ENCODE results near the gene IFNA6.
"Not testable (repeated sequence)": the region's sequence is repeated elsewhere in the genome, so short reads cannot be mapped to it uniquely, and the experiment has no call there.

IFNA6 gene

DNA sequence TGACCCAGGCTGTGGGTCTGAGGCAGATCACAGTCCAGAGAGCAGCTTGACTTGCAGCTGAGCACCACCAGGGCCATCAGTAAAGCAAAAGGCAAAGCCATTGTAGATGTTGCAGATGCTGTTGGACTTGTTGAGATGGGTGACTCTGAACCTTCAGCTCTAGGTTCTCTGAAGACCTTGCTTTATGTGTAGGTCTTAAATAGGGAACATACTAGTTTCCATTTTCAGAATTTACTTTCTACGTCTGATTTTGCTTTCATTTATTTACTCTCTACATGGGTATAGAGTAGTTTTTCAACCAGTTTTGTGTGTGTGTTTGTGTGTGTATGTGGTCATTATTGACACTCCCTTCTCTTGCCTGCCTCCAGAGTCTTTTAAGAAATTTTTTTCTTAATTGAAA is at the start of gene IFNA6:
TSS of gene IFNA6 (minus strand) at position 101 of the 400 bp plus-strand sequence. CDS start at position 101, 0 bp downstream.
- no peak for DNase-seq (ENCODE audit: low read depth in 2 of 2)

DNA sequence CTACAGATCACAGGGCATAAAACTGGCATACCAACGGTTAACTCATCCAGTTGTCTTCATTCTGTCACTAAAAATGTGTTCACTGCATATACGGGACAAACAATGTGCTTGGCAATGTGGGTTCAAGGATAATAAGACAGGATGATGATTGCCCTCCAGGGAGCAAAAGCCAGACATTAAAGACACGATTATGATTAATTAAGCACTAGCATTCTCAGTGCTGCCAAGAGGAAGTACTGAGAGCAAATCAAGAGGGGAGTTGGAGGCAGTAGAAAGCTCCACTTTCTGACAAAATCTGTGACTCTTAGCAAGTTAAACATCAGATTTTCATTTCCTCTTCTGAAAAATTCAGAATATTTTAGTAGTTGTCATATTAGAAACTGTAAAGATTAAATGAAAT is 49.3 kb upstream of the IFNA6 start:
- DNase-seq (ENCODE audit: low read depth in 2 of 2), result no peak

DNA sequence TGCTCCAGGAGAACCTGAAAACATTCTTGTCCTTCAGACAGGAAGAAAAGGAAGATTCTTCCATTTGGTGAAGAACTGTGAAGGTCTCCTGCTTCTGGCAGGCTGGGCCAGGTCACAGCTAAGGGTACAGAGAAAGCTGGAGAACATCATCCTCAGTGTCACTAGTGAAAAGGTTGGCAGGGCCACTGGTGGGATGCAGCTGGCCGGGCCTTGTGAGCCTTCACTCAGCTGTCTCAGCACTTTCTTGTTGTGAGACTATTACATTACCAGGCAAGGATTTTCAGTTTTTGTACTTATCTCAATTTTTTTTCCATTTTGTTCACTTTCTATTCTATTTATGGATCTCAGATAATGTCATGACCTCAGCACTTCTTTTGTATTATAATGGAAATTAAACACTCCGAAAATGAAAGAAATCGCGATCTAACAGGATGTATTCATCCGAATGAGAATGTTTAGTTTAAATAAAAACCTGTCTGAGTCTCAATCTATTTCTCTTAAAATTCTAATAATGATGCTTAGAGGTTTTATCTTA is 48.3 kb upstream of the IFNA6 start:
- no peak for DNase-seq (ENCODE audit: low read depth in 2 of 2)

DNA sequence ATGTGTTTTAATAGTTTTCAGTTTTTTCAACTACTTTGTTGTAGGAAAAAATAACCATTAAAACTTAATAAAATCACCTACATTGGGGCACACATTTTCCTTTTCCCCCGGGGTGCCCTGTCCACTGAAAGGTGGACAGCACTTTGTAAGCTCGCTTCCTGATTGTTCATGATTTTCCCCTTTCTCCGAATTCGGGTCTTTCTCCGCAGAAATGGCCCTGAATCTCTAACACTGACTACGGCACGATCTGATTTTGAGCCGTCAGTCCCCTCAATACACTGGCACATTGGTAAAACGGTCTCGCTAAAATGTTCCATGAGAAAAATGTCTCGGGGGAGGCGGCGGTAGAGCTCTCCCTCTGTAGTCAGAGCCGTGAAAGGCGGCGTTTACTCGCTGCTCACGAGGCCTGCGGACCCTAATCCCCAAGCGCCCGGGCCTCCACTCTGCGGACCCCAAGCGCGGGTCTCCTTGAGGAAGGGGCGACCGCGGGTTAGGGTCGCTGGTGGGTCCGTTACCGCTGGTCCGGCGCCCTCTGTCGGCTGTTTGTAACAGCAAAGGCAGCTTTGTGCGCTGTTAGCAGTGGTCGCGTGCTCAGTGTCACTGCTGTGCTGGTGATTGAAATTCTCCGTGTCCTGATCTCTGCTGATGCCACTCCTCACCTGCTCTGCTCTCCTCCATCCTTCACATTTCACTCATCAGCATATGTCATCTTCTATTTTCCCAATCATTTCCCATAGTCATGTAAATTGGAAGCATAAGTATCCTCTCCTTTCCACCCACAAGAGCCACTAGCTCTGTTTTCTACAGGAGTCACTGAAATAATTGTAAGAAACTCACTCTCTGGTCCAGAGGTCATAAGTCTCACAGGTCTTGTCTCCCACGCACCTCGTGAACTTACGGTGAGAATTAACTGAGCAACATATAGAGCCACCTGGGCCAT is 45.4 kb upstream of the IFNA6 start:
- DNase-seq (ENCODE audit: low read depth in 2 of 2), result peak; percentile 52 to 54

DNA sequence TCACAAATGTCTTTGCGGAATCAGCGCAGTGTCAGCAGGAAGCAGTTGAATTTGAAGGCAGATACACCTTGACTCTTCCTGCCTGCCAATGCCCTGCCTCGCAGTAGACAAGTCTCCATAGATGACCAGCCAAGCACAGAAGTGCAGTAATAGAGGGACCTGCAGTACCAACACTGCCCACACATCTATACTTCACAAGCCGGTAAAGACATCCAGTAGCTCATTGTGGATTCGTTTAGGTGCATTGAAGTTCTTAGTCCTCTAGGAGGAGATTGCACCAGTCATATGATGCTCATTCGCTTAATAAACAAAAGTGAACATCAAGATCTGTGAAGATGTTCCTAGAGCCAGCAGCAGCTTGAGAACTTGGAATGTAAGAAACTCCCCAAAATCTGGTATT is 41.6 kb upstream of the IFNA6 start:
- DNase-seq (ENCODE audit: low read depth in 2 of 2), result no peak

DNA sequence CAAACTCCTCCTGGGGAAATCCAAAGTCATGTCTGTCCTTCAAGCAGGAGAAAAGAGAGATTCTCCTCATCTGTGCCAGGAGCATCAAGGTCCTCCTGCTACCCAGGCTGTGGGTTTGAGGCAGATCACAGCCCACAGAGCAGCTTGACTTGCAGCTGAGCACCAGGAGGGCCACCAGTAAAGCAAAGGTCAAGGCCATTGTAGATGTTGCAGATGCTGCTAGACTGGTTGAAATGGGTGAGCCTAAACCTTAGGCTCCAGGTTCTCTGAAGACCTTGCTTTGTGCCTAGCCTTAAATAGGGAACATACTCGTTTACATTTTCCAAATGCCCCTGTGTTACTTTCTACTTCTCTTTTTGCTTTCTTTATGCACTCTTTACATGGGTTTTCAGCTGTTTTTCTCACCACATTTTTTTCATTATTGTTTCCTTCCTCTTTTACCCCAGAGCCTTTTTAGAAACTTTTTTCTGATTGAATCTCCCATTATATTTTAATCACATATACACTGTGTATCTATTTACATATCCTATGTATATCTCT is 34.5 kb upstream of the IFNA6 start, which contains the start of gene IFNA2:
TSS of gene IFNA2 (minus strand) at position 268 of the 540 bp plus-strand sequence. CDS start at position 199, 69 bp downstream.
- DNase-seq (ENCODE audit: low read depth in 2 of 2), result no peak

DNA sequence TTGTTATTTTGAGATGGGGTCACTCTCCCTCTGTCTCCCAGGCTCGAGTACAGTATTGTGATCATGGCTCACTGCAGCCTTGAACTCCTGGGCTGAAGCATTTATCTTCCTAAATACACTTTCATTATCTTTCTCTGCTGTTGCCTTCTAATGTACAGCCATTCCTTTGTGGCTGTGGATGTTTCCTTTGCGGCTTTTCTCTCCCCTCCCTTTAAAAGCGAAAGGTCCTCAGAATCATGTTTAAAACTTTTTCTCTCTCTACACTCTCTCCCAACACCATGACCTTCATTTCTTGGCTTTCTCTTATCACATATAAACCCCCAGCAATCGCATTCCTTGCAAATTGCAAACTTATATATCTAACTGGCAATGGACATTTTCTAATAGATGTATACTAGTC is 32.9 kb upstream of the IFNA6 start:
- no peak for DNase-seq (ENCODE audit: low read depth in 2 of 2)

DNA sequence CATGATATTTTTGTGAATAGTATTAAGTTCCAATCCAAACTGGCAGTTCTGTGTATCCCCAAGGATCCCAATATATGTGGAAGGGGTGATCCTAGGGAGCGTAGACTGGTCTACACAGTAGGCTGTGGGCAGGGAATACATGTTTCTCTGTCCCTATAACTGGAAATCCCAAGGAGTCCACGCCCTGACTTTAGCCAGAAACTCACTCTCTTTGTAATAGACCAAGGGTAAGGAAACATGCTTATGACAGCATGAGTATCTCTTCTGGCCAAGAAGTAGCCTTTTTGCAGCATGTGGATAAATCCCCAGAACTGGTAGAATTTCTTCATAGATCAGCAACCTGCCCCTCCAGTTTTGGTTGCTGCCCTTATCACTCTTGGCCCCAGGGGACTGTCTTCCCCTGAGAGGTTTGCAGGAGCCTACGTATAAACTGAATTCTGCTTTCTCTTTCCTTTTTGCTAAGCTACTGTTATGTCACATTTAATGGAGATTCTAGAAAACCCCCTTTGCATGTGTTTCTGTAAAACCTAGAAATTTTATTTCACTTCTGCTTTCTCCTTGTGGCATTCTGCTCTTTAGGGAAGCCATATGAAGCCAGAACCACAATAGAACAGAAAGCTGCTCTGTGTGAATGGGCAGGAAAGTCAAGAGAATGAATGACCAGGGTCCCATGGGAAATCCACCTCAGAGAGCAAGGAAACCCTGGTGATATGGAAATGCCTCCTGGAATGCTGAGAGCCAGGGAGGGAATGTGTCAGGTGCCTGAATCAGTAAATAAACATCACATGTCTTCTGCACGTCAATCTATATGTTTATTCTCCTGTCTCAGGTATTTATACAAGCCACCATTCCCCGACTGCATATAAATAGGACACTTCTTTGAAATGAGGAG is 31.0 kb upstream of the IFNA6 start:
- DNase-seq (ENCODE audit: low read depth in 2 of 2), result no peak

DNA sequence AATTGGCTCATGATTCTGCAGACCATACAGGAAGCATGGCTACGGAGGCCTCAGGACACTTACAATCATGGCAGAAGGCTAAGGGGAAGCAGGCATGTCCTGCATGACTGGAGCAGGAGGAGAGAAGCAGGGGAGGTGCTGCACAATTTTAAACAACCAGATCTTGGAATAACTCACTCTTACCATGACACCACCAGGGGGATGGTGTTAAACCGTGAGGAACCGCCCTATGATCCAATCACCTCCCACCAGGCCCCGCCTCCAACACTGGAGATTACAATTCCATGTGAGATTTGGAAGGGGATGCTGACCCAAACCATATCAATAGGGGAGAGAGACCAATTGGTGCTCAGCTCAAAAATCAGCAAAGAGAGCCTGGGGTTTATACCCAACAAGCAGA is 20.8 kb upstream of the IFNA6 start:
- not testable (repeated sequence) for DNase-seq (ENCODE audit: low read depth in 2 of 2)

DNA sequence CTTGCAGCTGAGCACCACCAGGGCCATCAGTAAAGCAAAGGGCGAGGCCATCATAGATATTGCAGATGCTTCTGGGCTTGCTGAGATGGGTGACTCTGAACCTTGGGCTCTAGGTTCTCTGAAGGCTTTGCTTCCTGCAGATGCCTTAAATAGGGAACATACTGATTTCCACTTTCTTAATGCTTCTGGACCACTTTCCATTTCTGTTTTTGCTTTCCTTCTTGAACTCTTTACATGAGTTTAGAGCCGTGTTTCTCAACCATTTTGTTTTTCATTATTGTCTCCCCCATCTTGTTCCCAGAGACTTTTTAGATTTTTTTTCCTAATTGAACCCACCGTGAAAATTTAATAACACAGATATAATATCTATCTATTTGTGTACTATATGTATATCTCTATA is 17.3 kb upstream of the IFNA6 start, which contains the start of gene IFNA13:
TSS of gene IFNA13 (minus strand) at position 101 of the 400 bp plus-strand sequence. CDS start at position 54, 47 bp downstream.
- no peak for DNase-seq (ENCODE audit: low read depth in 2 of 2)

DNA sequence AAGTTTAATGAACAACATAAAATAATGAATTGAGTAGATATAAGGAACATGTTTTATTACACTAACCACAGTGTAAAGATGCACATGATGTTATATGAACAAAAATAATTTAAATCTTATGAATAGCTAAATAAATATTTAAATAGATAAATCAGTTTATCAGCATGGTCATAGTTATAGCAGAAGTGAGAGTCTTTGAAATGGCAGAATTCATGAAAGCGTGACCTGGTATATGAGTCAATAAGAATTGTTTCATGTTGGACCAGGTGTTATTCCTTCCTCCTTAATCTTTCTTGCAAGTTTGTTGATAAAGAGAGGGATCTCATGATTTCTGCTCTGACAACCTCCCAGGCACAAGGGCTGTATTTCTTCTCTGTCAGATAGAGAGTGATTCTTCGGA is 16.5 kb upstream of the IFNA6 start:
- not testable (repeated sequence) for DNase-seq (ENCODE audit: low read depth in 2 of 2)

DNA sequence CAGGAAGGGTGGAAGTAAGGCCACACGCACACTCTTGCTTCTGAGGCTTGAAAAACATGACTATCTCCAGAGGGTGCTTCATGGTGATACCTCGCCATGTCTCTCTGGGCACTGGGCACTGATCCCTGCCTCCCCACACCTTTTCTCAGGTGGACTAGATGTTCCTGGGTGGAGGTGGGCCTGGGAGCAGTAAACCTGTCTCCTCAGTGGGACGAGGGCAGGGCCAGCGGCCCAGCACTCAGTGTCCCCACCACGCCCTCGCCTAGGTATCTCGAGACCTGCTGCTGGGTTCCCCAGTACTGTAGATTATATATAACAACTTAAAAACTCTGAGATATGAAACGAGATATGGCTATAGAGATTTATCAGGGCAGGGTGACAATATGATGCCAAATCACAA is 11.6 kb upstream of the IFNA6 start:
- DNase-seq (ENCODE audit: low read depth in 2 of 2), result no peak

DNA sequence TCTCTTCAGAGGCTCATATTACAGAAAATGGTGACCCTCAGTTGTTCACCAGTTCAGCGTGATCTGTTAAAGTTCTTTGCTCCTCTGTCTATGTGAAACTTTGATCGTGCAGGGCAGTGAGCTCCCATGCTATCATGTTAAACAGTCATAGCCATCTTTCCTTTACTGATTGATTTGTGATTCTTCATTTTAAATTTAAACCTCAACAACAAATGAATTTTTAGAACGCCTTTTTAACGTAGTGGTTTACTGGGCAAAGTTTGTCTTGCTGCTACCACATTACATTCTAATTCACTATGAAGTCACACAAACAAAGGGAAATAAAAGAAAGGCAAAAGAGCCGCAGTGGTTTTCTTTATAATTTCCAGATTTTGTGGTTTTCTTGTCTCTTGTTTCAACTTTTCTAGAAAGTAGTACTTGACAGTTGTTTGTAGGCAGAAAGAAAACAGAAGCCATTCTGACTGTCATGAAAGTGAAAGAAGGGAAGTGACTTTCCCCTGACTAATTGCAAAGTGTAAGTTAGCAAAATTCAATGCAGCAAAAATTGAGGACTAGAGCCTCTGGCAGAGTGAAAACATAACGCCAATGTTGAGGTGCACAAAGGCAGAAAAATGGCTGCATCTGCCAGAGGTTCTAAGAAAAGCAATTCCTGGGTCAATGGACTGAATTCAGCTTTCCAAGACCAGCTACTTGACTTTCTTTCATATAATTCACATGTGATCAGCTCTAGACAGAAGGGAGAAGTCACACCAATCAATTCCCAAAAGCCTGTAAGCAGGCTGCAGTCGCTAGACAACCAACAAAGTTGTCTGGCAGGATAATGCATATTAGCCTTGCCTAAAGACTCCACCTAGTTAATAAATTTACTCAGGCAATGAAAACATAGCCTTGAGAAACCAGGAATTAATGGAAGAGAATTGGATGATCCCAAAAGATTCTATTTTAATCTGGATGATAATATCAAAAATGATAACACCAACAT is 7.1 kb upstream of the IFNA6 start:
- DNase-seq (ENCODE audit: low read depth in 2 of 2), result no peak

DNA sequence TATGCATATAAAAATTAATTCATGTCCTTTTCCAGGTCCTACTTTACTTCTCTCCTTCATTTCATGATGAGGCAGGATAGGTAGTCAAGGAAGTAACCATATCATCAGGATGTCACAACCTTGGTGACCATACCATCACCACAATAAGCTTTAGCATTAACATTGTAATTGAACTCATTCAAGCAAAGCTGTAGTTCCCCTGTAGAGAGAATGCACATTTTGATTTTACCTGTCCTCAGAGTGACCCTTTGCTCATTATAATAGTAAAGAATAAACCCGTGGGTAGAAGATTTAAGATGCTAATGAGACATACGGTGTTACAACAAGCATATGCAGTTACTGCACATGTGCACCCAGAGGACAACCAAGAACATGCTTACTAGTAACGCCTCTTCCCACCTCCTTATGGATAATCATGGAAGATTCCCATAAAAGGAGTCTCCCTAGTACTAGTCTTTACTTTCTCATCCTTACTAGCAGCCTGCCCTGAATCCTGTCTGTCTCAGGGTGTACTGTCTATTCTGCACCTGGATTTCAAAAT is 2.2 kb downstream of the IFNA6 start:
- DNase-seq (ENCODE audit: low read depth in 2 of 2), result no peak

DNA sequence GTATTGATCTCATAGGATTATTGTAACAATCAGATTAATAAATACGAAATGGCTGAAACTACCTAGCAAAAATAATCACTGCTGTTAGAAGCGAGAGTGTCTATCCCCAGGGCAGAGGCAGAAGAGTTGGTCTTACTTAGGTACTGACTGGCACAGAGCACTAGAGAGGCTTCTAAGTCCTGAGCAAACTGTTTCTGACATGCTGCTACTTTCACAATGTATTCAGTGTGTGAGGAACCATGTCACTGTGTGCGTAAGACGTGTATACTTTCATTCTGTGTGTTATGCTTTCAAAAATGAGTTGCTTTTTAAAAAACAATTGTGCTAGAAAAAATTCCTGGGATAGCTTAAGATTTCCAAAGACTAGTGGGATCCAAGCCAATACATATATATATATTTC is 10.0 kb downstream of the IFNA6 start:
- DNase-seq (ENCODE audit: low read depth in 2 of 2), result no peak

DNA sequence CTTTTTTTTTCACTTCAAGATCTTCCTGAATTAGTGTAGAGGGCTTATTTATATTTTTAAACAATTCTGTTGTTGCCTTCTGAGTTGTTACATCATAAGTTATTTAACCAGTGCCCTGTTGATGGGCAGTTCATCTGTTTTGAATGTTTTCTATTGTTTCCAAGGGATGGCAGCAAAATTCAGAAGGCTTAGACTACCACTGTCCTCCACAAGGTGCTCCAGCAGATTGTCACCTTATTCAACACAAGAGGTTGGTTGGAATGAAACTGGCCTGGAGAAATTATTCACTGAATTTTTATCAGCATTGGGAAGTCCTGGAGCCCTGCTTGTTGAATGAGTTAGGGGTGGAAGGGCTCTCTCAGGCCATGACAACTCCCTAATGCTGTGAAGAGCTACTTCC is 14.2 kb downstream of the IFNA6 start:
- no peak for DNase-seq (ENCODE audit: low read depth in 2 of 2)

DNA sequence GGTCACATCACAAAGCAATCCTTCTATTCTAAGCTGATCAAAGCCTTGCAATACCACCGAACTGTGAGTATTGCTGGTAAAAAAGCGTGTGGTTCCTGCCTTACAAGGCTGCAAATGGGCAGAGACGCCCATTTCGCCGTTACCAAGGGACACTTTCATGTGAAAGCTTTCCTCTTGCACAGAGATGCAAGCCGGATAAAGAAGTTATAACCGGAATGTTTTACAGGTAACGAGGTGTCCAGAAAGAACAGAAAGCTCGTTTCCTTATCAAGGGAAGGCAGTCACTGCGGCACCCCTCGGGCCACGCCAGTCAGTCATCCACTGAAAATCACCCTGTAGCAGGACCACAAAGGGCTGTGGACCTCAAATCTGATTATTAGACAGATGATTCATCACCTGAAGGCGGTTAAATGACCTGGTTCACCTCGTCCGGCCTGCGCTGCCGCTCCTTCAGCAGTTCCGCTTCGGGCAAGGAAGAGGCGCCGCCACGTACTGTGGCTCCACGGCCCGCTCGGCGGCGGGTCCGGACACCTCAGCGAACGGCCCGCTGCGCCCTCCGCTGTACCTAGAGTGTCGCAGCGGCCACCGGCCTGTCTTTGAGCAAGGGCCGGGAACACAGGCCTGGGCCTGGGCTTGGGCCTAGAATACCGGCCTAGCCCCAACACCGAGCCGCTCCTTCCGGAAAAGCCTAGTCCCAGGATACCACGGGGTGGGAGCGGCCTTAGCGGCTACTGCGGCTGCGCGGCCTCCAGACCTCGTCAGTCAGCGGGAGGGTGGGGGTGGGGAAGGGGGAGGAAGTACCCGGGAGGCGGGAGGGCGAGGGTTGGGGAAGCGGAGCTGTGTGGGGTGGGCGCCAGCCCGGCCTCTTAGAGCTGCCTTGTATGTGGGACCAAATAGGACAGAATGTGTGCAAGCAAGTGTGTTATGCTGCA is 15.7 kb downstream of the IFNA6 start, which contains the start of gene KLHL9:
TSS of gene KLHL9 (minus strand) at position 704 of the 932 bp plus-strand sequence. CDS start at position 159, 545 bp downstream.
- DNase-seq (ENCODE audit: low read depth in 2 of 2), result peak; percentile 77 to 84

DNA sequence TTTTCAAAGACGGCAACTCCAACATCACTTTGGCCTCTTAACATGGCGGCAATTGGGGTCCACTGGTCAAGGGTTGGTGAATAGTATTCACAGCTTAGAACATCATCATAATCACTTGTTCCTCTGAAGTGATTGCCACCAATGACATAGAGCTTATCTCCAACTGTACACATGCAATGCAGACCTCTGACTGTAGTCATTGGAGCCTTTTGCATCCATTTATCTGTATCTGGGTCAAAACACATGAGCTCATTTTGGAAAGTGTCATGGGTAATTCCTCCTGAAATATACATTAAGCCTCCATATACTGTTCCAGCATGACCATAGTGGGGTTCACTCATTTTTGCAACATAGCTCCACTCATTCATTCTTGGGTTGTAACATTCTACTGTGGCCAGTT is 17.5 kb downstream of the IFNA6 start:
- no peak for DNase-seq (ENCODE audit: low read depth in 2 of 2)

All from stimulated activated CD4-positive, alpha-beta T cell treated with anti-CD3 and anti-CD28 coated beads, Interleukin-1b, Interleukin-23, amount 100 ng/mL, for 4 hours (primary cell).